GM12872 (cell line): ENCODE results near the gene SOBP.

Source experiments
- TF ChIP-seq, protein P1 (sequence below): IDR thresholded peaks from 3 replicates; pipeline ENCODE4 v1.5.1; 2011; ENCODE audit warnings: low read depth, mild to moderate bottlenecking, low read length, moderate library complexity; ENCODE audit not compliant: insufficient read depth

The SOBP gene

DNA sequence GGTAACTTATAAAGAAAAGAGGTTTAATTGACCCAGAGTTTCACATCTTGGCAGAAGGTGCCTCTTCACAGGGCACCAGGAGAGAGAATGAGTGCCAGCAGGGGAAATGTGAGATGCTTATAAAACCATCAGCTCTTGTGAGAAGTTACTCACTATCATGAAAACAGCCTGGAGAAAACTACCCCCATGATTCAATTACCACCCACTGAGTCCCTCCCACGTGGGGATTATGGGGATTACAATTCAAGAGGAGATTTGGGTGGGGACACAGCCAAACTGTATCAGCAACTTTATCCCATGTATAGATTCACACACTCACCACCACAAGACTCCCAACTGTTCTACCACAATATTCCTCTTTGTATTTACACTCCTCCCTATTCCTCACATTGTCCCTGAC is 41.1 kb upstream of the SOBP start:
- TF ChIP-seq, protein P1, sequence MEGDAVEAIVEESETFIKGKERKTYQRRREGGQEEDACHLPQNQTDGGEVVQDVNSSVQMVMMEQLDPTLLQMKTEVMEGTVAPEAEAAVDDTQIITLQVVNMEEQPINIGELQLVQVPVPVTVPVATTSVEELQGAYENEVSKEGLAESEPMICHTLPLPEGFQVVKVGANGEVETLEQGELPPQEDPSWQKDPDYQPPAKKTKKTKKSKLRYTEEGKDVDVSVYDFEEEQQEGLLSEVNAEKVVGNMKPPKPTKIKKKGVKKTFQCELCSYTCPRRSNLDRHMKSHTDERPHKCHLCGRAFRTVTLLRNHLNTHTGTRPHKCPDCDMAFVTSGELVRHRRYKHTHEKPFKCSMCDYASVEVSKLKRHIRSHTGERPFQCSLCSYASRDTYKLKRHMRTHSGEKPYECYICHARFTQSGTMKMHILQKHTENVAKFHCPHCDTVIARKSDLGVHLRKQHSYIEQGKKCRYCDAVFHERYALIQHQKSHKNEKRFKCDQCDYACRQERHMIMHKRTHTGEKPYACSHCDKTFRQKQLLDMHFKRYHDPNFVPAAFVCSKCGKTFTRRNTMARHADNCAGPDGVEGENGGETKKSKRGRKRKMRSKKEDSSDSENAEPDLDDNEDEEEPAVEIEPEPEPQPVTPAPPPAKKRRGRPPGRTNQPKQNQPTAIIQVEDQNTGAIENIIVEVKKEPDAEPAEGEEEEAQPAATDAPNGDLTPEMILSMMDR = no peak

DNA sequence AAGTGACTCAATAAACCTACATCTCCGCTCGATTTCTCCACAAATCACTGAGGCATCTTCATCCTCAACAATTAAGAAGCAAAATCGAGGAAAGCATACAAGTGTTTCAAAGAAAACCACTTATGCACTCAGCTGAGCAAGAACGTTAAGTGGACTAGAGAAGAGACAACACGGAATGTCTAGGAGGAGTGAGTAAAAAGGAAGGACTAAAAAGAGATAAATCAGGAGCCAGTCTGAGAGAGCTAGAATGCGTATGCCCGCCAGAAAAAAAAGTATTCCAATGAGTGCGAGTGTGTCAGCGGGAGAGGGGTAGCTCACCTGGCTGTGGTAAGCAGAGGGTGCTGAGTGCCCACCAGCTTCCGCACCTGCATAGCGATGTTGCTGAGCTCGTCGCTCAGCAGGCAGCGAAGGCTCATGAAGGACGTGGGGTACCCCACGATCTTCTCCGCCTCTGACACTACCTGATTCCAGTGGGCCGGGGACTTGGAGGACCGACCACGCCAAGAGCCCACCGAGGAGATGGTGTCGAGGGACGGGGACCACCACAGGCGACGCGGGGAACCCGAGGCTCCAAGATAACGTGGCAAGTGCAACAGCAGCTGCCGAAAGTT is 31.1 kb upstream of the SOBP start:
- TF ChIP-seq, protein P1 = no peak

DNA sequence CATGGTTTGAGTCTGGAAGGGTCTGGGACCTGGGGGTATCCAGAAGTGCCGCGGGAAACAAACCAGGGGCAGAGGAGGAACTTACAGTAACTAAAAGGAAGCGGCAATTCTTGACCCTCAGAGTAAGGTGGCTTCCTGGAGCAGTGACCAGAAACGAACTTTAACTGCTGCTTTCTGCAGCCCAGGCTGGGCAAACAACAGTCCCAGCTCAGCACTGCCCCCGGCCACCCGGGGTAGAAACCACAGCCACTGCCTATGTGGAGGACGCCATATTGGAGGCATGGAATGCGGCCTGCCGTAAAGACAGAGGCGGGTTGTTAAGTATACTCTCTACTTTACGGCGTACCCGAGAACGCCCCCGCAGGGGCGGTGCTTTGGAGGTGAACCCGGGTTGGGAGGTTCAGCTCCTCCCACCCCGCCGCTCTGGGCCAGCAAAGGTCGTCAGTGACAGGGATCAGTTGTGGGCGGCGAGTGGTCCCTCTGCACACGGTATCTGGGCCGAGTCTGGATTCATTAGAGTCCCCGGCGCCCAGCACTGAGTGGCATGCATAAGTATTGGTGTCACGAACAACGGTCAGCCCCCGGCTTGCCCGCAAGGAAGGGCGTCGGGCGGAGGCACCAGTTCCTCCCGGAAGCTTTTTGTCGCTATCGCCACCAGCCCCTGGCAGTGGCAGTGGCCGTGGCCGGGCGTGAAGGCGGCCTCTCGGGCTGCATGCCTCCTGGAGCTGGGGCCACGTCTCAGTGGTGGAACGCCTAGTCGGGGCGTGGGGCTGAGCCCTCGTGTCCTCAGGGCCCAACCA is 30.4 kb upstream of the SOBP start, which contains the start of gene PDSS2:
PDSS2 (minus strand) TSS at position 282 of the 800 bp plus-strand sequence; CDS start at position 3, 279 bp downstream.
- TF ChIP-seq, protein P1 = peak; percentile 56

DNA sequence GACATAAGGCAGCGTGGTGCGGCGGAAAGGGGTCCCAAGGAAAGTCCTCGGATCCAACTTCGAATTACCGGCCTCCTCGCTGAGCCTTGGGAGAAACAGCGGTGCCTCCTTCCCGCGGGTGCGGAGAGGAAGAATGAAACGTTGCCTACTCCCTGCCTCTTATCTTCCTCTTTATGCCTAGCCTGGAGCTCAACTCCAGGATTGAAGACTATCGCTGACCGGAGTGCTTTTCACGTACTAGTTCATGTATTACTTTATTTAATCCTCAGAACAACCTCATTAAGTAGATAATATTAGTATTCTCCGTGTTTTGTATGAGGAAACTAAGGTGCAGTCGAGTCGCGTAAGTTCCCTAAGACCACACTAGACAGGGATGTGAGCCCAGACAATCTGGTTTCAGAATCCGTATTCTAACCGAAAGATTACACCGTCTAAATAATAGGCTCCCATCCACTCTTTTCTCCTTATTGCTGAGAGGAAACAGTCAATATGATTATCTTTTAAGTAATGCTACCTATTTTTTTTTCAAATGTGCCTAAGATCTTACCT is 29.8 kb upstream of the SOBP start:
- TF ChIP-seq, protein P1 = no peak

DNA sequence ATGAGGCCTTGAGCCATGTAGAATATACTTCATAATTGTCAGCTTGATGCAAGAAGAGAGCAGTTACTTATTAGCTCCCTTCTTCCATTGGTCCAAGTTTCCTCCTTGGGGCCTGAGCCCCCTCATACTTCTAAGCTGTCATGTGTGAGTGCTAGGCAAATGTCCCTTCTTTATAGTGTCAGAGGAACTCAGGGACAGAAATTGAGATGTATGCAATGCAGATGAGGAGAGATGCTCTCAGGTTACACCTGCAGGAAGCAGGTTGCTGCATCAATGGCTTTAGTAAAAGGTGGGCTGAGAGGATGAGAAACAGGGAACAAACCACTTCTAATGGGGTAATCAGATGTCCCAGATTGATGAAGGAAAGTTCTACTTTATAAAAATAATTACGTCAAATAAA is 23.9 kb upstream of the SOBP start:
- TF ChIP-seq, protein P1 = no peak

DNA sequence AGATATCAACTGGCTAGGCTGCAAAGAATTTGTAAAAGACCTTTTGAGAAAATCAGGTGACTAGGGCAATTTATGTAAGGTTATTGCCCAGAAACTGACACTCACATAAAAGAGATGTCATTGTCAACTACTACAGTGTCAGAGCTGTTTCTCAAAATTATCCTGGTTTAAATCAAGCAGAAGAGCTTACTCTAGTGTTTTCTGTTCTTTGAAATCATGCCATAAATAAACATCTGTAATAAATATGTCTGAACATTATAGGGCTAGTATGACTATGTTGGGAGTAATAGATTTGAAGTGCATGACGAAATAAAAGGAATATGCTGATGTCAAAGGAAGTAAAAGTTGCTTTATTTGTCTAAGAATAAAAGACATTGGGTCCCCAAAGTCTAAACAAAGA is 19.6 kb upstream of the SOBP start:
- TF ChIP-seq, protein P1 = no peak

DNA sequence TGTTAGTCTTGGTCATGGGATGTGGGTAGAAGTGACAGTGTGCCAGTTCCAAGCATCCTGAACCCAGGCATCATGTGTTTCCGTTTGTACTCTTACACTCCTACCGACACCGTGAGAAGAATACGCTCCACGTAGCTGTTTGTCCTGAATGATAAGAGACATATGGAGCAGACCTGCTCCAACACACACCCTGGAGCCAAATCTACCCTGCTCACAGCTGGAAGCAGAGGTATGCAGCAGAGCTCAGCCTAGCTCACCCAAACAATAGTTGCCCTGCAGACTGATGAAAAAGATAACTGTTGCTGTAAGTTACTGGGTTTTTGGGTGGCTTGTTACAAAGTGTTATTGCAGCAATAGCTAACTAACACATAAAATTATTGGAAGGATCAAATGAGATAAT is 16.3 kb upstream of the SOBP start:
- TF ChIP-seq, protein P1 = no peak
